ENCODE data around the gene SCYGR2. TPM values are rescaled to one million over a fixed set of nuclear protein-coding genes. Genes with fewer than 3 reads are reported as not detected.

The SCYGR2 gene
- total RNA-seq, 1 experiment from 2014 or later = not detected

- no peaks in the 10 kb centered on the region for H3K79me2 ChIP-seq (ENCODE audit: low read length)
- H3K4me1 ChIP-seq (ENCODE audit: low read length) = no peaks in the 10 kb centered on the region
- DNase-seq = no peak
- no peaks in the 10 kb centered on the region for H3K36me3 ChIP-seq (ENCODE audit: insufficient read depth, low read length)
- H3K9me3 ChIP-seq (ENCODE audit: low read length) = no peaks in the 10 kb centered on the region
- no peak overlapping the region for H3K4me2 ChIP-seq (ENCODE audit: low read depth, low read length, poor library complexity, severe bottlenecking)
- no peaks in the 10 kb centered on the region for H4K20me1 ChIP-seq (ENCODE audit: insufficient read depth, low read depth, low read length)
- H3K27ac ChIP-seq (ENCODE audit: low read length) = no peak overlapping the region
- no peaks in the 10 kb centered on the region for H3K9me2 ChIP-seq (replicated peaks; ENCODE audit: insufficient read depth, low read length)
- H3K27me3 ChIP-seq (ENCODE audit: low read length) = no peaks in the 10 kb centered on the region
- no peak overlapping the region for H2AFZ ChIP-seq (ENCODE audit: low read length)
- H3K9ac ChIP-seq (ENCODE audit: low read length) = no peak overlapping the region
- no peak overlapping the region for H3K4me3 ChIP-seq (ENCODE audit: low read length)
These were observed 15.6 kb downstream of the SCYGR2 start for GRCh38 chr2:227614246-227614645.

- DNase-seq = no peak
- no peak within 1 kb of the TSS for H3K27ac ChIP-seq (ENCODE audit: low read length)
- H3K4me1 ChIP-seq (ENCODE audit: low read length) = no peaks in the 10 kb centered on the region
- H3K79me2 ChIP-seq (ENCODE audit: low read length) = no peaks in the 10 kb centered on the region
- no peak within 1 kb of the TSS for H2AFZ ChIP-seq (ENCODE audit: low read length)
- no peak within 1 kb of the TSS for H3K9ac ChIP-seq (ENCODE audit: low read length)
- no peak within 1 kb of the TSS for H3K4me2 ChIP-seq (ENCODE audit: low read depth, low read length, poor library complexity, severe bottlenecking)
- no peaks in the 10 kb centered on the region for H3K27me3 ChIP-seq (ENCODE audit: low read length)
- no peaks in the 10 kb centered on the region for H3K9me2 ChIP-seq (replicated peaks; ENCODE audit: insufficient read depth, low read length)
- H3K4me3 ChIP-seq (ENCODE audit: low read length) = no peak within 1 kb of the TSS
- no peaks in the 10 kb centered on the region for H3K9me3 ChIP-seq (ENCODE audit: low read length)
- H4K20me1 ChIP-seq (ENCODE audit: insufficient read depth, low read depth, low read length) = no peaks in the 10 kb centered on the region
- no peaks in the 10 kb centered on the region for H3K36me3 ChIP-seq (ENCODE audit: insufficient read depth, low read length)
These were observed 16.0 kb downstream of the SCYGR2 start, which contains the start of gene SCYGR3 for GRCh38 chr2:227614740-227615139. Gene SCYGR3, minus strand, starts transcription at chr2:227614840. Its CDS starts 0 bp downstream, at chr2:227614840.

- no peak for DNase-seq
- Histone ChIP-seq H3K9me3 (ENCODE audit: low read length) (no peaks in the 10 kb centered on the region), H3K9ac (ENCODE audit: low read length) (no peak overlapping the region), H3K79me2 (ENCODE audit: low read length) (no peaks in the 10 kb centered on the region), H3K36me3 (ENCODE audit: insufficient read depth, low read length) (no peaks in the 10 kb centered on the region), H4K20me1 (ENCODE audit: insufficient read depth, low read depth, low read length) (no peaks in the 10 kb centered on the region), H3K4me3 (ENCODE audit: low read length) (no peak overlapping the region), H3K9me2 (replicated peaks; ENCODE audit: insufficient read depth, low read length) (no peaks in the 10 kb centered on the region), H2AFZ (ENCODE audit: low read length) (no peak overlapping the region), H3K4me1 (ENCODE audit: low read length) (no peaks in the 10 kb centered on the region), H3K27ac (ENCODE audit: low read length) (no peak overlapping the region), H3K27me3 (ENCODE audit: low read length) (no peaks in the 10 kb centered on the region), H3K4me2 (ENCODE audit: low read depth, low read length, poor library complexity, severe bottlenecking) (no peak overlapping the region)
These were observed 16.5 kb downstream of the SCYGR2 start for GRCh38 chr2:227615181-227615580.

GRCh38 chr2:227615906-227616305 lies 17.2 kb downstream of the SCYGR2 start:
- Histone ChIP-seq H3K36me3 (ENCODE audit: insufficient read depth, low read length) (no peaks in the 10 kb centered on the region), H4K20me1 (ENCODE audit: insufficient read depth, low read depth, low read length) (no peaks in the 10 kb centered on the region), H3K9me3 (ENCODE audit: low read length) (no peaks in the 10 kb centered on the region), H3K9me2 (replicated peaks; ENCODE audit: insufficient read depth, low read length) (no peaks in the 10 kb centered on the region), H3K27me3 (ENCODE audit: low read length) (no peaks in the 10 kb centered on the region), H2AFZ (ENCODE audit: low read length) (no peak overlapping the region), H3K9ac (ENCODE audit: low read length) (no peak overlapping the region), H3K4me1 (ENCODE audit: low read length) (no peaks in the 10 kb centered on the region), H3K27ac (ENCODE audit: low read length) (no peak overlapping the region), H3K79me2 (ENCODE audit: low read length) (no peaks in the 10 kb centered on the region), H3K4me3 (ENCODE audit: low read length) (no peak overlapping the region), H3K4me2 (ENCODE audit: low read depth, low read length, poor library complexity, severe bottlenecking) (no peak overlapping the region)
- no peak for DNase-seq

- H3K4me2 ChIP-seq (ENCODE audit: low read depth, low read length, poor library complexity, severe bottlenecking) = no peak overlapping the region
These were observed 17.9 kb downstream of the SCYGR2 start for GRCh38 chr2:227616631-227617030.

GRCh38 chr2:227617316-227618230 lies 18.9 kb downstream of the SCYGR2 start, which contains the start of gene SCYGR4:
Gene SCYGR4, plus strand, starts transcription at chr2:227617498. Its CDS starts 0 bp downstream, at chr2:227617498.
- no peak within 1 kb of the TSS for H2AFZ ChIP-seq (ENCODE audit: low read length)
- no peaks in the 10 kb centered on the region for H4K20me1 ChIP-seq (ENCODE audit: insufficient read depth, low read depth, low read length)
- H3K27me3 ChIP-seq (ENCODE audit: low read length) = no peaks in the 10 kb centered on the region
- H3K79me2 ChIP-seq (ENCODE audit: low read length) = no peaks in the 10 kb centered on the region
- H3K27ac ChIP-seq (ENCODE audit: low read length) = no peak within 1 kb of the TSS
- no peak within 1 kb of the TSS for H3K9ac ChIP-seq (ENCODE audit: low read length)
- no peak within 1 kb of the TSS for H3K4me3 ChIP-seq (ENCODE audit: low read length)
- no peak for DNase-seq
- no peaks in the 10 kb centered on the region for H3K36me3 ChIP-seq (ENCODE audit: insufficient read depth, low read length)
- H3K9me2 ChIP-seq (replicated peaks; ENCODE audit: insufficient read depth, low read length) = no peaks in the 10 kb centered on the region
- H3K9me3 ChIP-seq (ENCODE audit: low read length) = no peaks in the 10 kb centered on the region
- H3K4me2 ChIP-seq (ENCODE audit: low read depth, low read length, poor library complexity, severe bottlenecking) = no peak within 1 kb of the TSS
- H3K4me1 ChIP-seq (ENCODE audit: low read length) = no peaks in the 10 kb centered on the region

More at GRCh38 chr2:227616631-227617030, 17.9 kb downstream of the SCYGR2 start:
- no peak for DNase-seq
- Histone ChIP-seq H3K9me2 (replicated peaks; ENCODE audit: insufficient read depth, low read length) (no peaks in the 10 kb centered on the region), H3K36me3 (ENCODE audit: insufficient read depth, low read length) (no peaks in the 10 kb centered on the region), H3K9me3 (ENCODE audit: low read length) (no peaks in the 10 kb centered on the region), H3K4me3 (ENCODE audit: low read length) (no peak overlapping the region), H3K4me1 (ENCODE audit: low read length) (no peaks in the 10 kb centered on the region), H2AFZ (ENCODE audit: low read length) (no peak overlapping the region), H3K27ac (ENCODE audit: low read length) (no peak overlapping the region), H3K79me2 (ENCODE audit: low read length) (no peaks in the 10 kb centered on the region), H4K20me1 (ENCODE audit: insufficient read depth, low read depth, low read length) (no peaks in the 10 kb centered on the region), H3K27me3 (ENCODE audit: low read length) (no peaks in the 10 kb centered on the region), H3K9ac (ENCODE audit: low read length) (no peak overlapping the region)

- no peak overlapping the region for H3K4me3 ChIP-seq (ENCODE audit: low read length)
- no peak overlapping the region for H3K27ac ChIP-seq (ENCODE audit: low read length)
- H3K4me2 ChIP-seq (ENCODE audit: low read depth, low read length, poor library complexity, severe bottlenecking) = no peak overlapping the region
- no peaks in the 10 kb centered on the region for H3K27me3 ChIP-seq (ENCODE audit: low read length)
- no peaks in the 10 kb centered on the region for H3K79me2 ChIP-seq (ENCODE audit: low read length)
- H4K20me1 ChIP-seq (ENCODE audit: insufficient read depth, low read depth, low read length) = no peaks in the 10 kb centered on the region
- H3K4me1 ChIP-seq (ENCODE audit: low read length) = no peaks in the 10 kb centered on the region
- DNase-seq = no peak
- no peaks in the 10 kb centered on the region for H3K9me2 ChIP-seq (replicated peaks; ENCODE audit: insufficient read depth, low read length)
- no peaks in the 10 kb centered on the region for H3K9me3 ChIP-seq (ENCODE audit: low read length)
- H3K9ac ChIP-seq (ENCODE audit: low read length) = no peak overlapping the region
- no peaks in the 10 kb centered on the region for H3K36me3 ChIP-seq (ENCODE audit: insufficient read depth, low read length)
- H2AFZ ChIP-seq (ENCODE audit: low read length) = no peak overlapping the region
These were observed 24.5 kb downstream of the SCYGR2 start for GRCh38 chr2:227623226-227623625.

GRCh38 chr2:227625420-227625819 lies 26.7 kb downstream of the SCYGR2 start:
- H3K4me2 ChIP-seq (ENCODE audit: low read depth, low read length, poor library complexity, severe bottlenecking) = no peak overlapping the region
- H3K9me3 ChIP-seq (ENCODE audit: low read length) = no peaks in the 10 kb centered on the region
- H3K27me3 ChIP-seq (ENCODE audit: low read length) = no peaks in the 10 kb centered on the region
- H3K27ac ChIP-seq (ENCODE audit: low read length) = no peak overlapping the region
- no peaks in the 10 kb centered on the region for H3K9me2 ChIP-seq (replicated peaks; ENCODE audit: insufficient read depth, low read length)
- no peaks in the 10 kb centered on the region for H4K20me1 ChIP-seq (ENCODE audit: insufficient read depth, low read depth, low read length)
- no peak overlapping the region for H3K4me3 ChIP-seq (ENCODE audit: low read length)
- H3K79me2 ChIP-seq (ENCODE audit: low read length) = no peaks in the 10 kb centered on the region
- H3K36me3 ChIP-seq (ENCODE audit: insufficient read depth, low read length) = no peaks in the 10 kb centered on the region
- no peaks in the 10 kb centered on the region for H3K4me1 ChIP-seq (ENCODE audit: low read length)
- H2AFZ ChIP-seq (ENCODE audit: low read length) = no peak overlapping the region
- H3K9ac ChIP-seq (ENCODE audit: low read length) = no peak overlapping the region
- no peak for DNase-seq
